ENCODE results near the gene ZNF408.

Gene ZNF408

GRCh38 chr11:46729110-46730027 lies 28.5 kb downstream of the ZNF408 start:
- DNase-seq, result no peak

- no peak for DNase-seq
These were observed 30.7 kb downstream of the ZNF408 start for GRCh38 chr11:46731545-46731944.

GRCh38 chr11:46733234-46733633 lies 32.4 kb downstream of the ZNF408 start:
- no peak for DNase-seq

GRCh38 chr11:46736146-46736545 lies 35.3 kb downstream of the ZNF408 start:
- DNase-seq, result no peak

GRCh38 chr11:46736615-46737014 lies 35.8 kb downstream of the ZNF408 start:
- DNase-seq, result no peak

GRCh38 chr11:46737699-46738098 lies 36.9 kb downstream of the ZNF408 start:
- DNase-seq, result no peak

- DNase-seq, result no peak
These were observed 38.1 kb downstream of the ZNF408 start for GRCh38 chr11:46738887-46739286.

- DNase-seq, result no peak
These were observed 41.0 kb downstream of the ZNF408 start for GRCh38 chr11:46741600-46742484.

- no peak for DNase-seq
These were observed 42.2 kb downstream of the ZNF408 start for GRCh38 chr11:46743043-46743442.

GRCh38 chr11:46743693-46744339 lies 43.0 kb downstream of the ZNF408 start:
- DNase-seq, result no peak

GRCh38 chr11:46745328-46745727 lies 44.5 kb downstream of the ZNF408 start:
- DNase-seq, result no peak

GRCh38 chr11:46745995-46746394 lies 45.2 kb downstream of the ZNF408 start:
- no peak for DNase-seq

- no peak for DNase-seq
These were observed 46.3 kb downstream of the ZNF408 start for GRCh38 chr11:46747150-46747549.

Data from hematopoietic multipotent progenitor cell treated with erythropoietin and hydrocortisone succinate and interleukin-3 and kit ligand, for 8 days (in vitro differentiated cells).